GM12891 (cell line): ENCODE results near the gene CUBN.

Experiments
- POLR2A ChIP-seq: IDR thresholded peaks from 2 replicates; pipeline ENCODE4 v1.6.1; 2011; ENCODE audit warnings: low read depth, low read length, control low read depth
- POLR2AphosphoS5 ChIP-seq: IDR thresholded peaks from 2 replicates; pipeline ENCODE4 v1.6.1; 2011; ENCODE audit warnings: low read depth, low read length, control low read depth
- SPI1 ChIP-seq: IDR thresholded peaks from 2 replicates; pipeline ENCODE4 v1.6.1; 2011; ENCODE audit warnings: low read depth, low read length, control low read depth

DNA sequence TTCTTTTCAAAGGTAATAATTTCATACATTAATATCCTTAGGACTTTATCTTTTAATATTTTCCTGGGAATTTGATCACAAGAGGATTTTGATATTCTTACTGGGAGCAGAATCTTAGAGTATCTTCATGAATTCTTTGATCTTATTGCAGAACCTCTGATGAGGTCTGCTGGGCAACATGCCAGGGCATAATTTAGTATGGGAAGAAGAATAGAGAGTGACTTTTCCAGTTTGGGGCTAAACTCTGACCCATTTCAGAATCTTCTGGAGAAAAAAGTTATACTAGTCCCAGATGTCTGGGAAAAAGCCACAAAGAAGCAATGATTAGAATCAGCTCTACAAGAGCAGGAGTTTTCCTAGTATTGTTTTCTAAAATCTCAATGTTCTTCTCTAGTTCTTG, 284.4 kb downstream of the CUBN start:
- TF ChIP-seq POLR2AphosphoS5 (no peak), POLR2A (no peak), SPI1 (no peak)
